ENCODE data around the gene NAV2. TPM values are rescaled to one million over a fixed set of nuclear protein-coding genes. Genes with fewer than 3 reads are reported as not detected.

The NAV2 gene
- total and polyA plus RNA-seq, 2 donors = 2.0 to 5.8 TPM

- H3K27ac ChIP-seq (ENCODE audit: low read depth in 1 of 2, low read length in 1 of 2) = no peak overlapping the region
- no peaks in the 10 kb centered on the region for H3K27me3 ChIP-seq (ENCODE audit: control insufficient read depth in 2 of 2, insufficient read depth in 1 of 2, low read length in 1 of 2)
- WGBS = 70% methylated on average over 13 of the region's 13 CpGs
- H3K4me1 ChIP-seq (ENCODE audit: control insufficient read depth in 2 of 2, insufficient read depth in 2 of 2, low read length in 2 of 2) = no peaks in the 10 kb centered on the region
- DNase-seq (ENCODE audit: low read depth in 6 of 9, low spot score in 9 of 9) = peak in 3 of 9 donors; percentile 4 to 52 (median 13)
- H3K4me3 ChIP-seq (ENCODE audit: low read length in 2 of 2) = no peak overlapping the region
- no peaks in the 10 kb centered on the region for H3K9me3 ChIP-seq (ENCODE audit: control insufficient read depth in 2 of 2, insufficient read depth in 1 of 2, low read length in 1 of 2)
- H3K36me3 ChIP-seq (ENCODE audit: control insufficient read depth in 2 of 2, insufficient read depth in 2 of 2, low read length in 1 of 2) = no peaks in the 10 kb centered on the region
These were observed 251.2 kb downstream of the NAV2 start for GRCh38 chr11:19963697-19964387.

DNA sequence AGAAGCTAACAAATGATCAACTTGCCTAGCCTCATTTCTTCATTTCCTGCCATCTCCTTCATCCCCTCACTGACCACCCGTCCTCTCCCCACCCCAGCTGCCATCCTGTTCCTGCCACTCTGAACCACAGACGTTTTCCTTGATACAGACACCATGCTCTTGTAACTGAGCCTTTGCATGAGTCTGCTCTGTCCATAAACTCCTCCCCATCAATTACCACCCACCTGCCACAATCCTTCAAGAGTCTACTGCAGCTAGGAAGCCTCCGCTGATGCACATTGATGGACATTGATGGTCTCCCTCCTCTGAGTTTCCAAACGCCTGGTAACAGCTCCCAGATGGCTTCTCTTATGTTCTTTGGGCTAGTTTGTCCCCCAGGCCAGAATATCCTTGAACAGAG, 253.8 kb downstream of the NAV2 start:
- H3K36me3 ChIP-seq (ENCODE audit: control insufficient read depth in 2 of 2, insufficient read depth in 2 of 2, low read length in 1 of 2) = no peaks in the 10 kb centered on the region
- no peaks in the 10 kb centered on the region for H3K4me1 ChIP-seq (ENCODE audit: control insufficient read depth in 2 of 2, insufficient read depth in 2 of 2, low read length in 2 of 2)
- H3K9me3 ChIP-seq (ENCODE audit: control insufficient read depth in 2 of 2, insufficient read depth in 1 of 2, low read length in 1 of 2) = no peaks in the 10 kb centered on the region
- no peaks in the 10 kb centered on the region for H3K27me3 ChIP-seq (ENCODE audit: control insufficient read depth in 2 of 2, insufficient read depth in 1 of 2, low read length in 1 of 2)
- H3K4me3 ChIP-seq (ENCODE audit: low read length in 2 of 2) = no peak overlapping the region
- H3K27ac ChIP-seq (ENCODE audit: low read depth in 1 of 2, low read length in 1 of 2) = no peak overlapping the region
- DNase-seq (ENCODE audit: low read depth in 6 of 9, low spot score in 9 of 9) = no peak
- 84% methylated on average over 4 of the region's 4 CpGs for WGBS

GRCh38 chr11:19966927-19967326, 254.3 kb downstream of the NAV2 start:
- Histone ChIP-seq H3K36me3 (ENCODE audit: control insufficient read depth in 2 of 2, insufficient read depth in 2 of 2, low read length in 1 of 2) (no peaks in the 10 kb centered on the region), H3K9me3 (ENCODE audit: control insufficient read depth in 2 of 2, insufficient read depth in 1 of 2, low read length in 1 of 2) (no peaks in the 10 kb centered on the region), H3K27me3 (ENCODE audit: control insufficient read depth in 2 of 2, insufficient read depth in 1 of 2, low read length in 1 of 2) (no peaks in the 10 kb centered on the region), H3K4me1 (ENCODE audit: control insufficient read depth in 2 of 2, insufficient read depth in 2 of 2, low read length in 2 of 2) (no peaks in the 10 kb centered on the region), H3K27ac (ENCODE audit: low read depth in 1 of 2, low read length in 1 of 2) (no peak overlapping the region), H3K4me3 (ENCODE audit: low read length in 2 of 2) (no peak overlapping the region)
- DNase-seq (ENCODE audit: low read depth in 6 of 9, low spot score in 9 of 9) = no peak
- 90% methylated on average over 4 of the region's 4 CpGs for WGBS

- 72% methylated on average over 2 of the region's 2 CpGs for WGBS
- Histone ChIP-seq H3K4me1 (ENCODE audit: control insufficient read depth in 2 of 2, insufficient read depth in 2 of 2, low read length in 2 of 2) (no peaks in the 10 kb centered on the region), H3K27me3 (ENCODE audit: control insufficient read depth in 2 of 2, insufficient read depth in 1 of 2, low read length in 1 of 2) (no peaks in the 10 kb centered on the region), H3K9me3 (ENCODE audit: control insufficient read depth in 2 of 2, insufficient read depth in 1 of 2, low read length in 1 of 2) (no peaks in the 10 kb centered on the region), H3K4me3 (ENCODE audit: low read length in 2 of 2) (no peak overlapping the region), H3K36me3 (ENCODE audit: control insufficient read depth in 2 of 2, insufficient read depth in 2 of 2, low read length in 1 of 2) (no peaks in the 10 kb centered on the region), H3K27ac (ENCODE audit: low read depth in 1 of 2, low read length in 1 of 2) (no peak overlapping the region)
- no peak for DNase-seq (ENCODE audit: low read depth in 6 of 9, low spot score in 9 of 9)
These were observed 255.2 kb downstream of the NAV2 start for GRCh38 chr11:19967787-19968186.

- Histone ChIP-seq H3K27me3 (ENCODE audit: control insufficient read depth in 2 of 2, insufficient read depth in 1 of 2, low read length in 1 of 2) (no peaks in the 10 kb centered on the region), H3K4me1 (ENCODE audit: control insufficient read depth in 2 of 2, insufficient read depth in 2 of 2, low read length in 2 of 2) (no peaks in the 10 kb centered on the region), H3K9me3 (ENCODE audit: control insufficient read depth in 2 of 2, insufficient read depth in 1 of 2, low read length in 1 of 2) (no peaks in the 10 kb centered on the region), H3K36me3 (ENCODE audit: control insufficient read depth in 2 of 2, insufficient read depth in 2 of 2, low read length in 1 of 2) (no peaks in the 10 kb centered on the region), H3K27ac (ENCODE audit: low read depth in 1 of 2, low read length in 1 of 2) (no peak overlapping the region), H3K4me3 (ENCODE audit: low read length in 2 of 2) (no peak overlapping the region)
- 92% methylated on average over 5 of the region's 5 CpGs for WGBS
- no peak for DNase-seq (ENCODE audit: low read depth in 6 of 9, low spot score in 9 of 9)
These were observed 256.2 kb downstream of the NAV2 start for GRCh38 chr11:19968860-19969259.

- H3K27ac ChIP-seq (ENCODE audit: low read depth in 1 of 2, low read length in 1 of 2) = no peak overlapping the region
- H3K36me3 ChIP-seq (ENCODE audit: control insufficient read depth in 2 of 2, insufficient read depth in 2 of 2, low read length in 1 of 2) = no peaks in the 10 kb centered on the region
- DNase-seq (ENCODE audit: low read depth in 6 of 9, low spot score in 9 of 9) = peak in 1 of 9 donors; percentile 36
- H3K9me3 ChIP-seq (ENCODE audit: control insufficient read depth in 2 of 2, insufficient read depth in 1 of 2, low read length in 1 of 2) = no peaks in the 10 kb centered on the region
- no peak overlapping the region for H3K4me3 ChIP-seq (ENCODE audit: low read length in 2 of 2)
- H3K4me1 ChIP-seq (ENCODE audit: control insufficient read depth in 2 of 2, insufficient read depth in 2 of 2, low read length in 2 of 2) = no peaks in the 10 kb centered on the region
- H3K27me3 ChIP-seq (ENCODE audit: control insufficient read depth in 2 of 2, insufficient read depth in 1 of 2, low read length in 1 of 2) = no peaks in the 10 kb centered on the region
- WGBS = 35% methylated on average over 4 of the region's 4 CpGs
These were observed 258.3 kb downstream of the NAV2 start for GRCh38 chr11:19970944-19971343.

- H3K27ac ChIP-seq (ENCODE audit: low read depth in 1 of 2, low read length in 1 of 2) = no peak overlapping the region
- WGBS = 39% methylated on average over 2 of the region's 2 CpGs
- H3K4me3 ChIP-seq (ENCODE audit: low read length in 2 of 2) = no peak overlapping the region
- no peaks in the 10 kb centered on the region for H3K4me1 ChIP-seq (ENCODE audit: control insufficient read depth in 2 of 2, insufficient read depth in 2 of 2, low read length in 2 of 2)
- H3K36me3 ChIP-seq (ENCODE audit: control insufficient read depth in 2 of 2, insufficient read depth in 2 of 2, low read length in 1 of 2) = no peaks in the 10 kb centered on the region
- no peaks in the 10 kb centered on the region for H3K27me3 ChIP-seq (ENCODE audit: control insufficient read depth in 2 of 2, insufficient read depth in 1 of 2, low read length in 1 of 2)
- no peak for DNase-seq (ENCODE audit: low read depth in 6 of 9, low spot score in 9 of 9)
- H3K9me3 ChIP-seq (ENCODE audit: control insufficient read depth in 2 of 2, insufficient read depth in 1 of 2, low read length in 1 of 2) = no peaks in the 10 kb centered on the region
These were observed 259.5 kb downstream of the NAV2 start for GRCh38 chr11:19972091-19972490.

- H3K4me1 ChIP-seq (ENCODE audit: control insufficient read depth in 2 of 2, insufficient read depth in 2 of 2, low read length in 2 of 2) = no peaks in the 10 kb centered on the region
- 91% methylated on average over 1 of the region's 1 CpG for WGBS
- no peaks in the 10 kb centered on the region for H3K9me3 ChIP-seq (ENCODE audit: control insufficient read depth in 2 of 2, insufficient read depth in 1 of 2, low read length in 1 of 2)
- H3K4me3 ChIP-seq (ENCODE audit: low read length in 2 of 2) = no peak overlapping the region
- DNase-seq (ENCODE audit: low read depth in 6 of 9, low spot score in 9 of 9) = no peak
- H3K27me3 ChIP-seq (ENCODE audit: control insufficient read depth in 2 of 2, insufficient read depth in 1 of 2, low read length in 1 of 2) = no peaks in the 10 kb centered on the region
- H3K36me3 ChIP-seq (ENCODE audit: control insufficient read depth in 2 of 2, insufficient read depth in 2 of 2, low read length in 1 of 2) = no peaks in the 10 kb centered on the region
- H3K27ac ChIP-seq (ENCODE audit: low read depth in 1 of 2, low read length in 1 of 2) = peak overlapping the region in 1 of 2 donors; percentile 25
These were observed 260.0 kb downstream of the NAV2 start for GRCh38 chr11:19972651-19973050.

GRCh38 chr11:19973136-19973635, 260.5 kb downstream of the NAV2 start:
- Histone ChIP-seq H3K27ac (ENCODE audit: low read depth in 1 of 2, low read length in 1 of 2) (no peak overlapping the region), H3K27me3 (ENCODE audit: control insufficient read depth in 2 of 2, insufficient read depth in 1 of 2, low read length in 1 of 2) (no peaks in the 10 kb centered on the region), H3K9me3 (ENCODE audit: control insufficient read depth in 2 of 2, insufficient read depth in 1 of 2, low read length in 1 of 2) (no peaks in the 10 kb centered on the region), H3K4me3 (ENCODE audit: low read length in 2 of 2) (no peak overlapping the region), H3K4me1 (ENCODE audit: control insufficient read depth in 2 of 2, insufficient read depth in 2 of 2, low read length in 2 of 2) (no peaks in the 10 kb centered on the region), H3K36me3 (ENCODE audit: control insufficient read depth in 2 of 2, insufficient read depth in 2 of 2, low read length in 1 of 2) (no peaks in the 10 kb centered on the region)
- WGBS = 96% methylated on average over 5 of the region's 5 CpGs
- no peak for DNase-seq (ENCODE audit: low read depth in 6 of 9, low spot score in 9 of 9)

Data from thymus (tissue), 11 donors.